ENCODE data around the gene TPGS1.

DNA sequence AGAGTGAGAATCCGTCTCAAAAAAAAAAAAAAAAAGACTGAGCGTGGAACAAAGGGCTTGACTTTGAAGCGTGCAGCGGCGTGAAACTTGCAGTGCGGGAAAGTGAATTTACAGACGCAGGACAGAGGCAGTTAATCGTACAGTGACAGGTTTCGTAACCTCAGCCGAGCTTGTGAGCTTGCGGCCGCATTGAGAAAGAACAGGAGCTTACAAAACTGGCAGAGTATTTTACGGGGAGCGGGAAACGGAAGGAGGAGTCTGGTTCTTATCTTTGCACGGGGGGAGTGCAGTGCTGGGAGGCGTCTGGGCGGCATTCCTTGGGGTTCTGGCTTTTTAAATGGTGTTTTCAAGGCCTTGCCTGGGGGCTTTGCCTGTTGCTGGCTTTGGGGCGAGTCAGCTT, 59.1 kb downstream of the TPGS1 start:
- TF ChIP-seq, protein P1, sequence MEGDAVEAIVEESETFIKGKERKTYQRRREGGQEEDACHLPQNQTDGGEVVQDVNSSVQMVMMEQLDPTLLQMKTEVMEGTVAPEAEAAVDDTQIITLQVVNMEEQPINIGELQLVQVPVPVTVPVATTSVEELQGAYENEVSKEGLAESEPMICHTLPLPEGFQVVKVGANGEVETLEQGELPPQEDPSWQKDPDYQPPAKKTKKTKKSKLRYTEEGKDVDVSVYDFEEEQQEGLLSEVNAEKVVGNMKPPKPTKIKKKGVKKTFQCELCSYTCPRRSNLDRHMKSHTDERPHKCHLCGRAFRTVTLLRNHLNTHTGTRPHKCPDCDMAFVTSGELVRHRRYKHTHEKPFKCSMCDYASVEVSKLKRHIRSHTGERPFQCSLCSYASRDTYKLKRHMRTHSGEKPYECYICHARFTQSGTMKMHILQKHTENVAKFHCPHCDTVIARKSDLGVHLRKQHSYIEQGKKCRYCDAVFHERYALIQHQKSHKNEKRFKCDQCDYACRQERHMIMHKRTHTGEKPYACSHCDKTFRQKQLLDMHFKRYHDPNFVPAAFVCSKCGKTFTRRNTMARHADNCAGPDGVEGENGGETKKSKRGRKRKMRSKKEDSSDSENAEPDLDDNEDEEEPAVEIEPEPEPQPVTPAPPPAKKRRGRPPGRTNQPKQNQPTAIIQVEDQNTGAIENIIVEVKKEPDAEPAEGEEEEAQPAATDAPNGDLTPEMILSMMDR (IDR thresholded peaks at IDR 0.05): no peak
- no peak for TF ChIP-seq POLR2A (IDR thresholded peaks at IDR 0.05)

Measured in breast epithelium (tissue), 3 donors.